Measurements from ENCODE around the gene MAST2. TPM values are rescaled to one million over a fixed set of nuclear protein-coding genes. Genes with fewer than 3 reads are reported as not detected.

MAST2 gene
- total and polyA plus RNA-seq, 9 donors, result 32.4 to 107 (median 83.7) TPM

DNA sequence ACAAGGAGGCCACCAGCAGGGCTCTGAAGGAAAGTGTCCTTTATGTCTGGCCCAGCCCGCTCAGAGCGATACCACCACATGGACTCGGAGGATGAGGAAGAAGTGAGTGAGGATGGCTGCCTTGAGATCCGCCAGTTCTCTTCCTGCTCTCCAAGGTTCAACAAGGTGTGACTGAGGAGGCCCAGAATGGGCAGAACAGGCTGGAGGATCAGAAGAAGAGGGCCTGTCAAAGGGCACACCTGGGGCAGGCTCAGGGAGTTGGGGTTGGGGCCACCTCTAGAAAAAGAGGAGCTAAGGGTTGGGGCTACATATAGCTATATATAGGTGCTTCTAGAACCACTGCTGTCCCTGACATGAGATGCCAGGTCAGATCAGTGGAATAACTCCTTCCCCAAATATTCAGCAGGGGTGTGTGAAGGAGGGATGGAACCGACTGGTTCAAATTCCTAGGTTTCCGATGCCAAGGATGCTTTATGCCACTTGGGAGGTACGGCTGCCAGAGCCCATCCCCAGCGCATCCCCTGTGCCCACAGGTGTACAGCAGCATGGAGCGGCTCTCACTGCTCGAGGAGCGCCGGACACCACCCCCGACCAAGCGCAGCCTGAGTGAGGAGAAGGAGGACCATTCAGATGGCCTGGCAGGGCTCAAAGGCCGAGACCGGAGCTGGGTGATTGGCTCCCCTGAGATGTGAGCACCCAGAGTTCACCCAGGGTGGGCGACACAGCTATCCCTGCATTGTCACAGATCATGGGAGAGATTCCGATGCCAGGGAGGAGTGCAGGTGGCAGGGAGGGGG, 226.9 kb downstream of the MAST2 start:
- H3K36me3 ChIP-seq (ENCODE audit: control insufficient read depth, insufficient read depth, low read length), result peaks cover 87% of the 10 kb centered on the region

GRCh38 chr1:46030876-46031660, 227.7 kb downstream of the MAST2 start:
- H3K27ac ChIP-seq (ENCODE audit: low read length), result no peak overlapping the region
- peaks cover under 1% of the 10 kb centered on the region for H3K4me1 ChIP-seq (ENCODE audit: control insufficient read depth, insufficient read depth, low read length)
- no peak overlapping the region for H3K4me3 ChIP-seq (ENCODE audit: low read length)
- no peaks in the 10 kb centered on the region for H3K27me3 ChIP-seq (ENCODE audit: control insufficient read depth, insufficient read depth, low read length)
- H3K9me3 ChIP-seq (replicated peaks; ENCODE audit: control insufficient read depth, low read depth, low read length), result no peaks in the 10 kb centered on the region
- WGBS (ENCODE audit: insufficient coverage), result 89% methylated on average over 25 of the region's 26 CpGs
- DNase-seq, result no peak
- H3K36me3 ChIP-seq (ENCODE audit: control insufficient read depth, insufficient read depth, low read length), result peaks cover 88% of the 10 kb centered on the region

More for the DNA sequence above, 226.9 kb downstream of the MAST2 start:
- H3K27me3 ChIP-seq (ENCODE audit: control insufficient read depth, insufficient read depth, low read length), result no peaks in the 10 kb centered on the region
- 91% methylated on average over 17 of the region's 18 CpGs for WGBS (ENCODE audit: insufficient coverage)
- no peak for DNase-seq
- no peaks in the 10 kb centered on the region for H3K4me1 ChIP-seq (ENCODE audit: control insufficient read depth, insufficient read depth, low read length)
- no peak overlapping the region for H3K27ac ChIP-seq (ENCODE audit: low read length)
- no peak overlapping the region for H3K4me3 ChIP-seq (ENCODE audit: low read length)
- no peaks in the 10 kb centered on the region for H3K9me3 ChIP-seq (replicated peaks; ENCODE audit: control insufficient read depth, low read depth, low read length)

DNA sequence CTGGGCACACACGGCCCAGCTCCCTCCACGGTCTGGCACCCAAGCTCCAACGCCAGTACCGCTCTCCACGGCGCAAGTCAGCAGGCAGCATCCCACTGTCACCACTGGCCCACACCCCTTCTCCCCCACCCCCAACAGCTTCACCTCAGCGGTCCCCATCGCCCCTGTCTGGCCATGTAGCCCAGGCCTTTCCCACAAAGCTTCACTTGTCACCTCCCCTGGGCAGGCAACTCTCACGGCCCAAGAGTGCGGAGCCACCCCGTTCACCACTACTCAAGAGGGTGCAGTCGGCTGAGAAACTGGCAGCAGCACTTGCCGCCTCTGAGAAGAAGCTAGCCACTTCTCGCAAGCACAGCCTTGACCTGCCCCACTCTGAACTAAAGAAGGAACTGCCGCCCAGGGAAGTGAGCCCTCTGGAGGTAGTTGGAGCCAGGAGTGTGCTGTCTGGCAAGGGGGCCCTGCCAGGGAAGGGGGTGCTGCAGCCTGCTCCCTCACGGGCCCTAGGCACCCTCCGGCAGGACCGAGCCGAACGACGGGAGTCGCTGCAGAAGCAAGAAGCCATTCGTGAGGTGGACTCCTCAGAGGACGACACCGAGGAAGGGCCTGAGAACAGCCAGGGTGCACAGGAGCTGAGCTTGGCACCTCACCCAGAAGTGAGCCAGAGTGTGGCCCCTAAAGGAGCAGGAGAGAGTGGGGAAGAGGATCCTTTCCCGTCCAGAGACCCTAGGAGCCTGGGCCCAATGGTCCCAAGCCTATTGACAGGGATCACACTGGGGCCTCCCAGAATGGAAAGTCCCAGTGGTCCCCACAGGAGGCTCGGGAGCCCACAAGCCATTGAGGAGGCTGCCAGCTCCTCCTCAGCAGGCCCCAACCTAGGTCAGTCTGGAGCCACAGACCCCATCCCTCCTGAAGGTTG, 231.4 kb downstream of the MAST2 start:
- no peaks in the 10 kb centered on the region for H3K27me3 ChIP-seq (ENCODE audit: control insufficient read depth, insufficient read depth, low read length)
- H3K36me3 ChIP-seq (ENCODE audit: control insufficient read depth, insufficient read depth, low read length), result peaks cover 59% of the 10 kb centered on the region
- H3K27ac ChIP-seq (ENCODE audit: low read length), result no peak overlapping the region
- H3K9me3 ChIP-seq (replicated peaks; ENCODE audit: control insufficient read depth, low read depth, low read length), result no peaks in the 10 kb centered on the region
- no peak overlapping the region for H3K4me3 ChIP-seq (ENCODE audit: low read length)
- peaks cover 10% of the 10 kb centered on the region for H3K4me1 ChIP-seq (ENCODE audit: control insufficient read depth, insufficient read depth, low read length)
- no peak for DNase-seq
- WGBS (ENCODE audit: insufficient coverage), result 82% methylated on average over 23 of the region's 27 CpGs

- Histone ChIP-seq H3K27ac (ENCODE audit: low read length) (no peak overlapping the region), H3K4me3 (ENCODE audit: low read length) (no peak overlapping the region), H3K36me3 (ENCODE audit: control insufficient read depth, insufficient read depth, low read length) (peaks cover 42% of the 10 kb centered on the region), H3K9me3 (replicated peaks; ENCODE audit: control insufficient read depth, low read depth, low read length) (no peaks in the 10 kb centered on the region), H3K27me3 (ENCODE audit: control insufficient read depth, insufficient read depth, low read length) (no peaks in the 10 kb centered on the region), H3K4me1 (ENCODE audit: control insufficient read depth, insufficient read depth, low read length) (peaks cover 19% of the 10 kb centered on the region)
- peak; percentile 86 for DNase-seq
- 35% methylated on average over 8 of the region's 11 CpGs for WGBS (ENCODE audit: insufficient coverage)
Measured at GRCh38 chr1:46036894-46037839, 233.8 kb downstream of the MAST2 start.

DNA sequence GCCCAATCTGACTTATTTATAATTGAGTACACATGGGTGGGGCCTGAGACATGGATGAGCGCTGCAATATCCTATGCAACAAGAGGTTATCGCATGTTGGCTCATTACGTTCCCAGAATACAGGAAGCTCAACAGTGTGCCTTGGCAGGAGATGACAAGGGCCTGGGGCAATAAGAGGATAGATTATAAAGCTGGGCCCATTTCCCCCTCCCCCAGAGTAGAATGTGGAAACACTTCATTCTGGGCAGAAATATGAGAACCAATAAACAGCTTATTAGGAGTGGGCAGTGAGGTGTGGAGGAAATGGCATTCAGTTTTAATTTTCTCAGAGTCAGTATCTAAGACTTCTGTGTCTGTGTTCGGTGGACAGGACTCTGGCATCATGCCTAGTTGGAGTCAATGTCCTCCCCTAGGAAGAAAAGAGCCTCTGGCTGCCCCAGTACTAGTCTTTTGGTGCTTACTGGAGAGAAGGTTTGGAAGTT, 236.2 kb downstream of the MAST2 start:
- 13% methylated on average over 1 of the region's 4 CpGs for WGBS (ENCODE audit: insufficient coverage)
- H3K27ac ChIP-seq (ENCODE audit: low read length), result no peak overlapping the region
- no peaks in the 10 kb centered on the region for H3K27me3 ChIP-seq (ENCODE audit: control insufficient read depth, insufficient read depth, low read length)
- H3K36me3 ChIP-seq (ENCODE audit: control insufficient read depth, insufficient read depth, low read length), result peaks cover 21% of the 10 kb centered on the region
- peaks cover 21% of the 10 kb centered on the region for H3K4me1 ChIP-seq (ENCODE audit: control insufficient read depth, insufficient read depth, low read length)
- H3K4me3 ChIP-seq (ENCODE audit: low read length), result no peak overlapping the region
- H3K9me3 ChIP-seq (replicated peaks; ENCODE audit: control insufficient read depth, low read depth, low read length), result no peaks in the 10 kb centered on the region
- peak; percentile 60 for DNase-seq

GRCh38 chr1:46041551-46041950, 238.1 kb downstream of the MAST2 start:
- Histone ChIP-seq H3K27me3 (ENCODE audit: control insufficient read depth, insufficient read depth, low read length) (no peaks in the 10 kb centered on the region), H3K4me1 (ENCODE audit: control insufficient read depth, insufficient read depth, low read length) (peaks cover 19% of the 10 kb centered on the region), H3K36me3 (ENCODE audit: control insufficient read depth, insufficient read depth, low read length) (peaks cover 5% of the 10 kb centered on the region), H3K4me3 (ENCODE audit: low read length) (no peak overlapping the region), H3K27ac (ENCODE audit: low read length) (peak overlapping the region; percentile 22), H3K9me3 (replicated peaks; ENCODE audit: control insufficient read depth, low read depth, low read length) (no peaks in the 10 kb centered on the region)
- no CpG with 5 or more reads among the region's 2 CpGs for WGBS (ENCODE audit: insufficient coverage)
- DNase-seq, result no peak

- Histone ChIP-seq H3K27me3 (ENCODE audit: control insufficient read depth, insufficient read depth, low read length) (no peaks in the 10 kb centered on the region), H3K9me3 (replicated peaks; ENCODE audit: control insufficient read depth, low read depth, low read length) (no peaks in the 10 kb centered on the region), H3K27ac (ENCODE audit: low read length) (peak overlapping the region; percentile 22), H3K36me3 (ENCODE audit: control insufficient read depth, insufficient read depth, low read length) (peaks cover 5% of the 10 kb centered on the region), H3K4me3 (ENCODE audit: low read length) (no peak overlapping the region), H3K4me1 (ENCODE audit: control insufficient read depth, insufficient read depth, low read length) (peaks cover 15% of the 10 kb centered on the region)
- DNase-seq, result peak; percentile 42
Measured at GRCh38 chr1:46041974-46042373, 238.6 kb downstream of the MAST2 start.

GRCh38 chr1:46043458-46044017, 240.1 kb downstream of the MAST2 start:
- DNase-seq, result no peak
- H3K4me3 ChIP-seq (ENCODE audit: low read length), result no peak overlapping the region
- no peaks in the 10 kb centered on the region for H3K9me3 ChIP-seq (replicated peaks; ENCODE audit: control insufficient read depth, low read depth, low read length)
- WGBS (ENCODE audit: insufficient coverage), result 75% methylated on average over 4 of the region's 11 CpGs
- H3K4me1 ChIP-seq (ENCODE audit: control insufficient read depth, insufficient read depth, low read length), result peaks cover 11% of the 10 kb centered on the region
- no peaks in the 10 kb centered on the region for H3K27me3 ChIP-seq (ENCODE audit: control insufficient read depth, insufficient read depth, low read length)
- no peak overlapping the region for H3K27ac ChIP-seq (ENCODE audit: low read length)
- peaks cover 5% of the 10 kb centered on the region for H3K36me3 ChIP-seq (ENCODE audit: control insufficient read depth, insufficient read depth, low read length)

GRCh38 chr1:46044116-46044515, 240.7 kb downstream of the MAST2 start:
- H3K27me3 ChIP-seq (ENCODE audit: control insufficient read depth, insufficient read depth, low read length), result no peaks in the 10 kb centered on the region
- no peaks in the 10 kb centered on the region for H3K9me3 ChIP-seq (replicated peaks; ENCODE audit: control insufficient read depth, low read depth, low read length)
- DNase-seq, result no peak
- 94% methylated on average over 2 of the region's 5 CpGs for WGBS (ENCODE audit: insufficient coverage)
- H3K4me1 ChIP-seq (ENCODE audit: control insufficient read depth, insufficient read depth, low read length), result peaks cover 11% of the 10 kb centered on the region
- H3K27ac ChIP-seq (ENCODE audit: low read length), result no peak overlapping the region
- no peak overlapping the region for H3K4me3 ChIP-seq (ENCODE audit: low read length)
- H3K36me3 ChIP-seq (ENCODE audit: control insufficient read depth, insufficient read depth, low read length), result peaks cover 5% of the 10 kb centered on the region

All from muscle of leg (tissue), 11 donors.